Uterus (tissue), 4 donors: Measurements from ENCODE around the gene RAB33B. TPM values are rescaled to one million over a fixed set of nuclear protein-coding genes. Genes with fewer than 3 reads are reported as not detected.
"Not testable (repeated sequence)": the region's sequence is repeated elsewhere in the genome, so short reads cannot be mapped to it uniquely, and the experiment has no call there.

Experiments used
- DNase-seq, 2 donors: peaks; one replicate each; pipeline ENCODE4 v3.0.0-alpha.2; 2019 to 2020
- H3K27ac ChIP-seq, 2 donors: fragments of 200-600 bp; sonication (generic); 1 replicate in 1 of 2; 2 replicates in 1 of 2; pipeline ENCODE4 v1.5.1; 2016 to 2018
- H3K27me3 ChIP-seq, 2 donors: fragments of 200-600 bp; sonication (generic); one replicate each; pipeline ENCODE4 v1.5.1; 2018 to 2019; ENCODE audit warnings: control low read depth in 1 of 2
- H3K36me3 ChIP-seq, 2 donors: fragments of 200-600 bp; sonication (generic); one replicate each; pipeline ENCODE4 v1.5.1; 2019; ENCODE audit warnings: control low read depth in 1 of 2
- H3K4me1 ChIP-seq, 2 donors: fragments of 200-600 bp; sonication (generic); one replicate each; pipeline ENCODE4 v1.5.1; 2018 to 2019; ENCODE audit warnings: control low read depth in 1 of 2
- H3K4me3 ChIP-seq, 2 donors: fragments of 200-600 bp; sonication (generic); 1 replicate in 1 of 2; 2 replicates in 1 of 2; pipeline ENCODE4 v1.5.1; 2018 to 2019; ENCODE audit warnings: mild to moderate bottlenecking in 1 of 2
- H3K9me3 ChIP-seq, 2 donors: fragments of 200-600 bp; sonication (generic); one replicate each; pipeline ENCODE4 v1.5.1; 2019; ENCODE audit warnings: control low read depth in 1 of 2
- POLR2A ChIP-seq, 2 donors: fragments of 450-650 bp; IDR thresholded peaks; one replicate each; pipeline ENCODE4 v1.6.1; 2016; ENCODE audit warnings: antibody characterized with exemption in 2 of 2, mild to moderate bottlenecking in 1 of 2, moderate library complexity in 1 of 2
- intact Hi-C: fragments of 100-400 bp; cut with DNase I; formaldehyde crosslinking; loops from one replicate; pipeline ENCODE4 v1.15.1; 2023; ENCODE audit warnings: low total_unique reads
- total RNA-seq, 4 donors: library from RNA; depleted of rRNA in 3 of 4; stranded (reverse); fragments of >200 nt in 3 of 4; gene quantifications; one replicate each; pipeline versions ENCODE4 v1.1.0 to v1.2.4, GENCODE V29; 2014 to 2023
- TF ChIP-seq, protein P1 (sequence below), 4 experiments: fragments of 200-600 bp in 2 of 4; fragments of 450-650 bp in 2 of 4; sonication (generic) in 2 of 4; IDR thresholded peaks; one replicate each; pipeline ENCODE4 v1.5.1; 2016 to 2019; ENCODE audit warnings: antibody characterized with exemption in 4 of 4, mild to moderate bottlenecking in 2 of 4, moderate library complexity in 1 of 4
- donor health status: DM: yes; HTN: yes; CAD: no.

The RAB33B gene
- 10 to 100 TPM in 3 of 4 donors, 1 to 10 TPM in 1; 9.2 to 46.8 (median 13.8) TPM for total RNA-seq

- no peaks in the 10 kb centered on the region for H3K4me1 ChIP-seq
- no peak for DNase-seq
- H3K9me3 ChIP-seq: no peaks in the 10 kb centered on the region
- peak within 1 kb of the TSS; percentile 94 to 97 for H3K4me3 ChIP-seq
- no peaks in the 10 kb centered on the region for H3K36me3 ChIP-seq
- TF ChIP-seq, protein P1, sequence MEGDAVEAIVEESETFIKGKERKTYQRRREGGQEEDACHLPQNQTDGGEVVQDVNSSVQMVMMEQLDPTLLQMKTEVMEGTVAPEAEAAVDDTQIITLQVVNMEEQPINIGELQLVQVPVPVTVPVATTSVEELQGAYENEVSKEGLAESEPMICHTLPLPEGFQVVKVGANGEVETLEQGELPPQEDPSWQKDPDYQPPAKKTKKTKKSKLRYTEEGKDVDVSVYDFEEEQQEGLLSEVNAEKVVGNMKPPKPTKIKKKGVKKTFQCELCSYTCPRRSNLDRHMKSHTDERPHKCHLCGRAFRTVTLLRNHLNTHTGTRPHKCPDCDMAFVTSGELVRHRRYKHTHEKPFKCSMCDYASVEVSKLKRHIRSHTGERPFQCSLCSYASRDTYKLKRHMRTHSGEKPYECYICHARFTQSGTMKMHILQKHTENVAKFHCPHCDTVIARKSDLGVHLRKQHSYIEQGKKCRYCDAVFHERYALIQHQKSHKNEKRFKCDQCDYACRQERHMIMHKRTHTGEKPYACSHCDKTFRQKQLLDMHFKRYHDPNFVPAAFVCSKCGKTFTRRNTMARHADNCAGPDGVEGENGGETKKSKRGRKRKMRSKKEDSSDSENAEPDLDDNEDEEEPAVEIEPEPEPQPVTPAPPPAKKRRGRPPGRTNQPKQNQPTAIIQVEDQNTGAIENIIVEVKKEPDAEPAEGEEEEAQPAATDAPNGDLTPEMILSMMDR (IDR thresholded peaks at IDR 0.05): no peak
- peak; percentile 79 to 94 for TF ChIP-seq POLR2A (IDR thresholded peaks at IDR 0.05)
- intact Hi-C loops: loop anchor here (10.0 kb wide), 1 partner anchor 100 kb away; the partner anchor contains the start of gene SETD7
- peak within 1 kb of the TSS; percentile 98 to 99 for H3K27ac ChIP-seq
- no peaks in the 10 kb centered on the region for H3K27me3 ChIP-seq
These were observed at the start of gene RAB33B for GRCh38 chr4:139454111-139455045. RAB33B (plus strand) TSS chr4:139454121; CDS start chr4:139454196, 75 bp downstream.

DNA sequence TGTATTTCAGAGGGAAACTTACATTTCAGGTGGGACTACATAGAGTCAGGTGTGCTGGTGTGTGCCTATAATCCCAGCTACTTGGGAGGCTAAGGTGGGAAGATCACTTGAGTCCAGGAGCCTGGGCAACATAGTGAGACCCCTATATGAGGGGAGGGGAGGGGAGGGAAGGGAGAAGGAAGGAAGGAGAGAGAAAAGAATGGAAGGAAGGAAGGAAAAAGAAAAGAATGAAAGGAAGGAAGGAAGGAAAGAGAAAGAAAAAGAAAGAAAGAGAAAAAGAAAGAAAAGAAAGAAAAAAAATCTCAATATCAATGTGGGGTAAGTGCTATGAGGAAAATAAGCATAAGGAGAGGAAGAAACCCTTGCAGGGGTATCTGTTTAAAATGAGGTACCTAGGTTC is 43.6 kb upstream of the RAB33B start:
- Histone ChIP-seq H3K27me3 (no peaks in the 10 kb centered on the region), H3K4me3 (no peak overlapping the region), H3K4me1 (no peaks in the 10 kb centered on the region), H3K36me3 (no peaks in the 10 kb centered on the region), H3K27ac (no peak overlapping the region), H3K9me3 (peaks cover 0 to 4% of the 10 kb centered on the region in 2 donors)
- no peak for DNase-seq
- no peak for TF ChIP-seq POLR2A (IDR thresholded peaks at IDR 0.05)
- TF ChIP-seq, protein P1 (IDR thresholded peaks at IDR 0.05): no peak
- intact Hi-C loops: no loop called here

DNA sequence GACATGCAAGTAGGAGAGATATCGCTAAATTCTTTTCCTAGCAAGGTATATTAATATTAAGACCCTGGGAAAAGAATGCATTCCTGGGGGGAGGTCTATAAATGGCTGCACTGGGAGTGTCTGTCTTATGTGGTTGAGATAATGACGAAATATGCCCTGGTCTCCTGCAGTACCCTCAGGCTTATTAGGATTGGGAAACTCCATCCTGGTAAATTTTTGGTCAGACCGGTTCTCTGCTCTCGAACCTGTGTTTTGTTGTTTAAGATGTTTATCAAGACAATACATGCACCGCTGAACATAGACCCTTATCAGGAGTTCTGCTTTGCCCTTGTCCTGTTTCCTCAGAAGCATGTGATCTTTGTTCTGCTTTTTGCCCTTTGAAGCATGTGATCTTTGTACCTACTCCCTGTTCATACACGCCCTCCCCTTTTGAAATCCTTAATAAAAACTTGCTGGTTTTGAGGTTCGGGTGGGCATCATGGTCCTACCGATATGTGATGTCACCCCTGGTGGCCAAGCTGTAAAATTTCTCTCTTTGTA is 39.2 kb upstream of the RAB33B start:
- H3K27ac ChIP-seq, H3K4me1 ChIP-seq, H3K27me3 ChIP-seq, H3K9me3 ChIP-seq, H3K4me3 ChIP-seq, H3K36me3 ChIP-seq, intact Hi-C loops, DNase-seq: not testable (repeated sequence)

DNA sequence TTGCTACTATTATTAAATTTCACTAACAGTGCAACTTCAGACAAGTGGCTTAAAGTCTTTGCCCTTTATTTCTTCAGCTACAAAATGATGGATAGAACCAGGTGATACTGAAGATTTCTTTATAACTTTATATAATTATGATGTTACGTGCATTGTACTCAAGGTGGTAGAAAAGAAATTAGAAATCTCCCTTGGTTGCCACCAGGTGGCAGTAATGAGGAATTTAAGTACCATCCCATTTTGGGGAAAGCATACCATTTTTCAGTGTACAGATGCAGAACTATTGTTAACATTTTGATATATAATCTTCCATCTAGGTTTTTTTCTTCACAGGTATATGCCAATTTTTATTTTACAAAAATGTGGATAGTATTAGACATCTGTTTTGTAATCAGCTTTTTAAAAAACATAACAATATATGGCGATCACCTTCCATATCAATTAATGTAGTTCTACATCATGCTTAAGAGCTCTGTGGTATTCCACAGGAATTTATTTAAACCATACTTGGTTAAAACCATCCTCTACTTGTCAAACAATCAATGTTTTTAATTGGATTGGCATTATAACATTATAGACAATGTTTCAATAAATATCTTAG is 37.7 kb upstream of the RAB33B start:
- H3K9me3 ChIP-seq: peaks cover 0 to 4% of the 10 kb centered on the region in 2 donors
- H3K4me1 ChIP-seq: no peaks in the 10 kb centered on the region
- TF ChIP-seq, protein P1 (IDR thresholded peaks at IDR 0.05): peak; percentile 49 to 56 (median 50)
- TF ChIP-seq POLR2A (IDR thresholded peaks at IDR 0.05): no peak
- H3K4me3 ChIP-seq: no peak overlapping the region
- DNase-seq: no peak
- H3K36me3 ChIP-seq: no peaks in the 10 kb centered on the region
- H3K27me3 ChIP-seq: no peaks in the 10 kb centered on the region
- intact Hi-C loops: no loop called here
- no peak overlapping the region for H3K27ac ChIP-seq

DNA sequence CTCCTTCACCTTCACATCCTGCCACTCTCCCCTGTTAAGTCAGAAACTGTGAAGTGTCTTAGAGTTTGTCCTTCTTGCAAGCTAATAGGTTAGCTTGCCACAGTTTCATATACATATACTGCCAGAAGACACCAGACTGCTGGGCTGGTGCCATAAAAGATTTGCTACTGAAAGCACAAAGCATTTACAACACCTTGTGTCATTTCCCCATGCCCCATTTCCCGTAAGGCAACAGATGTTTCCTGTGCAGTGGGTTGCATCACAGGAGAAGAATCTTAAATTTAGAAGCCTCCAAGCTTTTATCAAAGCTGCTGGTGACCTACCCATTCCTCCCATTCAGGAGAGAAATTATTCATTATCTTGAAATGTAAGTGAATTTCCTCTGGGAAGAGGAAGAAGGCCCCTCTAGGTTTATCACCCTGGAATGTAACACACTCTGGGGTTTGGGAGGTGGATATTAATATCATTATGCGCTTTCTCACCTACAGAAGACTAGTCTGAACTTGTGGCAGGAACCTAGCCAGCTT is 34.5 kb upstream of the RAB33B start:
- Histone ChIP-seq H3K4me1 (no peaks in the 10 kb centered on the region), H3K36me3 (no peaks in the 10 kb centered on the region), H3K27ac (peak overlapping the region; percentile 4 to 48), H3K9me3 (peaks cover 0 to 13% of the 10 kb centered on the region in 2 donors), H3K27me3 (no peaks in the 10 kb centered on the region), H3K4me3 (no peak overlapping the region)
- TF ChIP-seq POLR2A (IDR thresholded peaks at IDR 0.05): no peak
- TF ChIP-seq, protein P1 (IDR thresholded peaks at IDR 0.05): no peak
- peak; percentile 19 to 74 for DNase-seq
- intact Hi-C loops: no loop called here
